Measurements from ENCODE around the gene SELENOF. TPM values are rescaled to one million over a fixed set of nuclear protein-coding genes. Genes with fewer than 3 reads are reported as not detected.
"Not testable (repeated sequence)": the region's sequence is repeated elsewhere in the genome, so short reads cannot be mapped to it uniquely, and the experiment has no call there.

SELENOF gene
- total RNA-seq, 2 donors from 2014 or later: 68.8 to 94.0 TPM

GRCh38 chr1:86868477-86868876 is 45.4 kb downstream of the SELENOF start:
- ATAC-seq (ENCODE audit: insufficient number of reproducible peaks, low FRiP score, low read depth): no peak
- H3K4me3 ChIP-seq: no peak overlapping the region

GRCh38 chr1:86867278-86867677 is 46.6 kb downstream of the SELENOF start:
- not testable (repeated sequence) for H3K9me3 ChIP-seq; DNase-seq (ENCODE audit: low spot score); H3K27ac ChIP-seq; ATAC-seq (ENCODE audit: insufficient number of reproducible peaks, low FRiP score, low read depth); H3K27me3 ChIP-seq (replicated peaks; ENCODE audit: insufficient read depth); H3K4me3 ChIP-seq; H3K36me3 ChIP-seq
- H3K4me1 ChIP-seq (ENCODE audit: control insufficient read depth in 1 of 2, low read depth in 2 of 2): peaks cover 6 to 10% of the 10 kb centered on the region in 2 donors

More at GRCh38 chr1:86868477-86868876, 45.4 kb downstream of the SELENOF start:
- DNase-seq (ENCODE audit: low spot score): no peak
- Histone ChIP-seq H3K36me3 (no peaks in the 10 kb centered on the region), H3K9me3 (no peaks in the 10 kb centered on the region), H3K4me1 (ENCODE audit: control insufficient read depth in 1 of 2, low read depth in 2 of 2) (peaks cover 6 to 10% of the 10 kb centered on the region in 2 donors), H3K27ac (no peak overlapping the region), H3K27me3 (replicated peaks; ENCODE audit: insufficient read depth) (no peaks in the 10 kb centered on the region)
- no peak for TF ChIP-seq CTCF (IDR thresholded peaks at IDR 0.05)

- DNase-seq (ENCODE audit: low spot score) (no peak), ATAC-seq (ENCODE audit: insufficient number of reproducible peaks, low FRiP score, low read depth) (no peak)
- Histone ChIP-seq H3K9me3 (no peaks in the 10 kb centered on the region), H3K27ac (no peak overlapping the region), H3K4me1 (ENCODE audit: control insufficient read depth in 1 of 2, low read depth in 2 of 2) (peaks cover 6 to 10% of the 10 kb centered on the region in 2 donors), H3K36me3 (no peaks in the 10 kb centered on the region), H3K4me3 (no peak overlapping the region), H3K27me3 (replicated peaks; ENCODE audit: insufficient read depth) (no peaks in the 10 kb centered on the region)
- TF ChIP-seq CTCF (IDR thresholded peaks at IDR 0.05): no peak
Measured at GRCh38 chr1:86866665-86867064, 47.3 kb downstream of the SELENOF start.

GRCh38 chr1:86865973-86866637 is 47.8 kb downstream of the SELENOF start:
- TF ChIP-seq CTCF (IDR thresholded peaks at IDR 0.05): no peak
- Histone ChIP-seq H3K27ac (no peak overlapping the region), H3K4me1 (ENCODE audit: control insufficient read depth in 1 of 2, low read depth in 2 of 2) (peaks cover 6 to 10% of the 10 kb centered on the region in 2 donors), H3K4me3 (no peak overlapping the region), H3K36me3 (no peaks in the 10 kb centered on the region), H3K27me3 (replicated peaks; ENCODE audit: insufficient read depth) (no peaks in the 10 kb centered on the region), H3K9me3 (no peaks in the 10 kb centered on the region)
- DNase-seq (ENCODE audit: low spot score) (no peak), ATAC-seq (ENCODE audit: insufficient number of reproducible peaks, low FRiP score, low read depth) (no peak)

- no peak for TF ChIP-seq CTCF (IDR thresholded peaks at IDR 0.05)
- H3K36me3 ChIP-seq: no peaks in the 10 kb centered on the region
- no peak overlapping the region for H3K27ac ChIP-seq
- no peaks in the 10 kb centered on the region for H3K27me3 ChIP-seq (replicated peaks; ENCODE audit: insufficient read depth)
- H3K4me1 ChIP-seq (ENCODE audit: control insufficient read depth in 1 of 2, low read depth in 2 of 2): no peaks in the 10 kb centered on the region
- H3K9me3 ChIP-seq: no peaks in the 10 kb centered on the region
- DNase-seq (ENCODE audit: low spot score) (no peak), ATAC-seq (ENCODE audit: insufficient number of reproducible peaks, low FRiP score, low read depth) (no peak)
- H3K4me3 ChIP-seq: no peak overlapping the region
Measured at GRCh38 chr1:86862920-86863319, 51.0 kb downstream of the SELENOF start.

GRCh38 chr1:86861424-86861823 is 52.5 kb downstream of the SELENOF start:
- no peaks in the 10 kb centered on the region for H3K9me3 ChIP-seq
- H3K27ac ChIP-seq: no peak overlapping the region
- no peak for TF ChIP-seq CTCF (IDR thresholded peaks at IDR 0.05)
- no peaks in the 10 kb centered on the region for H3K36me3 ChIP-seq
- DNase-seq (ENCODE audit: low spot score): no peak
- H3K4me3 ChIP-seq: no peak overlapping the region
- ATAC-seq (ENCODE audit: insufficient number of reproducible peaks, low FRiP score, low read depth): no peak
- no peaks in the 10 kb centered on the region for H3K4me1 ChIP-seq (ENCODE audit: control insufficient read depth in 1 of 2, low read depth in 2 of 2)
- H3K27me3 ChIP-seq (replicated peaks; ENCODE audit: insufficient read depth): no peaks in the 10 kb centered on the region

Data from thoracic aorta (tissue), 2 donors.